ENCODE measurements around the gene ATP8B1. TPM values are rescaled to one million over a fixed set of nuclear protein-coding genes. Genes with fewer than 3 reads are reported as not detected.

The ATP8B1 gene
- total RNA-seq, 1 experiment from 2014 or later: 15.9 TPM

DNA sequence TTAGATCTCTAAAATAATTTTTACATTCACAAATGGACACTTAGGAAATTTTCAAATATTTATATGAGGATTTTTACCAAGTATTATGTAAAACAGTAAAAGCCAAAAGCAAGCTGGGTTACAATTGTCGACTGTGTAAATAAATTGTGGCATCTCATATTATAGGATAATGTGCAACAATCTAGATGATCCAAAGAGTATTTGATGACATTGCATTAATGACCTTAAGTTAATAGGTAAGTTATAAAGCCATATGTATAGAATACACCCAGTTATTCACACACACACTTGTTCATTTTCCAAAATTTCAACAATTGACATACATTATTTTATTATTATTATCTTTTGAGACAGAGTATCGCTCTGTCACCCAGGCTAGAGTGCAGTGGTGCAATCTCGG, 69.3 kb downstream of the ATP8B1 start:
- ATAC-seq: no peak
- no peaks in the 10 kb centered on the region for H3K79me2 ChIP-seq (ENCODE audit: insufficient read depth, low read length)
- no peak overlapping the region for H3K4me3 ChIP-seq (replicated peaks in 1 of 2; ENCODE audit: low read depth in 1 of 2, low read length in 2 of 2)
- no peak overlapping the region for H2AFZ ChIP-seq (ENCODE audit: low read depth, low read length, poor library complexity, severe bottlenecking)
- POLR2A ChIA-PET: no interaction called here
- no peaks in the 10 kb centered on the region for H4K20me1 ChIP-seq (ENCODE audit: insufficient read depth)
- no peak for DNase-seq (ENCODE audit: low read depth, low spot score)
- no peaks in the 10 kb centered on the region for H3K9me2 ChIP-seq (ENCODE audit: insufficient read depth)
- peaks cover 0 to 16% of the 10 kb centered on the region in 2 experiments; a peak in 2 of 4 replicates for H3K4me1 ChIP-seq (ENCODE audit: control insufficient read depth in 1 of 2, insufficient read depth in 2 of 2, low read length in 2 of 2)
- no peak overlapping the region for H3K4me2 ChIP-seq (ENCODE audit: low read length)
- no peaks in the 10 kb centered on the region for H3K27me3 ChIP-seq (ENCODE audit: insufficient read depth, low read length)
- no peaks in the 10 kb centered on the region for H3K9me3 ChIP-seq (ENCODE audit: control insufficient read depth in 1 of 2, insufficient read depth in 1 of 2, low read depth in 1 of 2, low read length in 2 of 2)
- no TSS peak for BruUV-seq (replicated peaks)
- TF ChIP-seq, protein P1, sequence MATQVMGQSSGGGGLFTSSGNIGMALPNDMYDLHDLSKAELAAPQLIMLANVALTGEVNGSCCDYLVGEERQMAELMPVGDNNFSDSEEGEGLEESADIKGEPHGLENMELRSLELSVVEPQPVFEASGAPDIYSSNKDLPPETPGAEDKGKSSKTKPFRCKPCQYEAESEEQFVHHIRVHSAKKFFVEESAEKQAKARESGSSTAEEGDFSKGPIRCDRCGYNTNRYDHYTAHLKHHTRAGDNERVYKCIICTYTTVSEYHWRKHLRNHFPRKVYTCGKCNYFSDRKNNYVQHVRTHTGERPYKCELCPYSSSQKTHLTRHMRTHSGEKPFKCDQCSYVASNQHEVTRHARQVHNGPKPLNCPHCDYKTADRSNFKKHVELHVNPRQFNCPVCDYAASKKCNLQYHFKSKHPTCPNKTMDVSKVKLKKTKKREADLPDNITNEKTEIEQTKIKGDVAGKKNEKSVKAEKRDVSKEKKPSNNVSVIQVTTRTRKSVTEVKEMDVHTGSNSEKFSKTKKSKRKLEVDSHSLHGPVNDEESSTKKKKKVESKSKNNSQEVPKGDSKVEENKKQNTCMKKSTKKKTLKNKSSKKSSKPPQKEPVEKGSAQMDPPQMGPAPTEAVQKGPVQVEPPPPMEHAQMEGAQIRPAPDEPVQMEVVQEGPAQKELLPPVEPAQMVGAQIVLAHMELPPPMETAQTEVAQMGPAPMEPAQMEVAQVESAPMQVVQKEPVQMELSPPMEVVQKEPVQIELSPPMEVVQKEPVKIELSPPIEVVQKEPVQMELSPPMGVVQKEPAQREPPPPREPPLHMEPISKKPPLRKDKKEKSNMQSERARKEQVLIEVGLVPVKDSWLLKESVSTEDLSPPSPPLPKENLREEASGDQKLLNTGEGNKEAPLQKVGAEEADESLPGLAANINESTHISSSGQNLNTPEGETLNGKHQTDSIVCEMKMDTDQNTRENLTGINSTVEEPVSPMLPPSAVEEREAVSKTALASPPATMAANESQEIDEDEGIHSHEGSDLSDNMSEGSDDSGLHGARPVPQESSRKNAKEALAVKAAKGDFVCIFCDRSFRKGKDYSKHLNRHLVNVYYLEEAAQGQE (IDR thresholded peaks at IDR 0.05; ENCODE audit: low read depth): no peak
- TF ChIP-seq CBX3 (IDR thresholded peaks at IDR 0.05; ENCODE audit: low read depth) (no peak), EZH2 (IDR thresholded peaks at IDR 0.05) (no peak), SIN3A (IDR thresholded peaks at IDR 0.05; ENCODE audit: low read depth) (no peak), ZNF274 (IDR thresholded peaks at IDR 0.05; ENCODE audit: low read depth, low read length) (no peak), JUND (IDR thresholded peaks at IDR 0.05) (no peak), POLR2A (IDR thresholded peaks at IDR 0.05; ENCODE audit: borderline replicate concordance, extremely low read depth, insufficient read depth, insufficient read length) (no peak), YY1 (IDR thresholded peaks at IDR 0.05; ENCODE audit: extremely low read depth, insufficient replicate concordance, low read depth, low read length) (no peak), FOSL1 (IDR thresholded peaks at IDR 0.05; ENCODE audit: low read depth) (no peak), SP1 (IDR thresholded peaks at IDR 0.05; ENCODE audit: low read depth) (no peak)
- TF ChIP-seq, protein P2, sequence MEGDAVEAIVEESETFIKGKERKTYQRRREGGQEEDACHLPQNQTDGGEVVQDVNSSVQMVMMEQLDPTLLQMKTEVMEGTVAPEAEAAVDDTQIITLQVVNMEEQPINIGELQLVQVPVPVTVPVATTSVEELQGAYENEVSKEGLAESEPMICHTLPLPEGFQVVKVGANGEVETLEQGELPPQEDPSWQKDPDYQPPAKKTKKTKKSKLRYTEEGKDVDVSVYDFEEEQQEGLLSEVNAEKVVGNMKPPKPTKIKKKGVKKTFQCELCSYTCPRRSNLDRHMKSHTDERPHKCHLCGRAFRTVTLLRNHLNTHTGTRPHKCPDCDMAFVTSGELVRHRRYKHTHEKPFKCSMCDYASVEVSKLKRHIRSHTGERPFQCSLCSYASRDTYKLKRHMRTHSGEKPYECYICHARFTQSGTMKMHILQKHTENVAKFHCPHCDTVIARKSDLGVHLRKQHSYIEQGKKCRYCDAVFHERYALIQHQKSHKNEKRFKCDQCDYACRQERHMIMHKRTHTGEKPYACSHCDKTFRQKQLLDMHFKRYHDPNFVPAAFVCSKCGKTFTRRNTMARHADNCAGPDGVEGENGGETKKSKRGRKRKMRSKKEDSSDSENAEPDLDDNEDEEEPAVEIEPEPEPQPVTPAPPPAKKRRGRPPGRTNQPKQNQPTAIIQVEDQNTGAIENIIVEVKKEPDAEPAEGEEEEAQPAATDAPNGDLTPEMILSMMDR (IDR thresholded peaks at IDR 0.05 in 2 of 3, conservative IDR thresholded peaks at IDR 0.05 in 1 of 3; ENCODE audit: borderline replicate concordance in 1 of 3, insufficient read depth in 1 of 3, low read depth in 2 of 3, low read length in 2 of 3): no peak
- TF ChIP-seq, protein P3, sequence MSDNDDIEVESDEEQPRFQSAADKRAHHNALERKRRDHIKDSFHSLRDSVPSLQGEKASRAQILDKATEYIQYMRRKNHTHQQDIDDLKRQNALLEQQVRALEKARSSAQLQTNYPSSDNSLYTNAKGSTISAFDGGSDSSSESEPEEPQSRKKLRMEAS (IDR thresholded peaks at IDR 0.05): no peak
- TF ChIP-seq, protein P4, sequence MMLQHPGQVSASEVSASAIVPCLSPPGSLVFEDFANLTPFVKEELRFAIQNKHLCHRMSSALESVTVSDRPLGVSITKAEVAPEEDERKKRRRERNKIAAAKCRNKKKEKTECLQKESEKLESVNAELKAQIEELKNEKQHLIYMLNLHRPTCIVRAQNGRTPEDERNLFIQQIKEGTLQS (IDR thresholded peaks at IDR 0.05): no peak
- no peak overlapping the region for H3K9ac ChIP-seq (ENCODE audit: low read length)
- H3K36me3 ChIP-seq (ENCODE audit: control insufficient read depth in 1 of 2, insufficient read depth in 2 of 2, low read length in 2 of 2): no peaks in the 10 kb centered on the region
- H3K27ac ChIP-seq (ENCODE audit: low read depth, low read length): no peak overlapping the region
- CTCF ChIA-PET: interaction anchor here (0.7 kb wide), 1 partner anchor 42 kb away, joined by 3 read pairs; no protein-coding TSS in a partner anchor
- intact Hi-C loops (cut with micrococcal nuclease): no loop called here
- RAD21 ChIA-PET (ENCODE audit: low non-redundant PET in 1 of 2, low total read pairs in 2 of 2, uncharacterized antibody in 2 of 2, unreplicated experiment in 2 of 2): no interaction called here

Data from HCT116 (cell line).